ENCODE results near the gene DLX4.

Gene DLX4

GRCh38 chr17:50013079-50013478 lies 44.1 kb downstream of the DLX4 start:
- no peak for DNase-seq (ENCODE audit: low read depth, low spot score)

- no peak for DNase-seq (ENCODE audit: low read depth, low spot score)
Measured at GRCh38 chr17:50014471-50015088, 45.6 kb downstream of the DLX4 start.

GRCh38 chr17:50015146-50015545 lies 46.2 kb downstream of the DLX4 start:
- DNase-seq (ENCODE audit: low read depth, low spot score) = no peak

- DNase-seq (ENCODE audit: low read depth, low spot score) = no peak
Measured at GRCh38 chr17:50018909-50019308, 49.9 kb downstream of the DLX4 start.

- DNase-seq (ENCODE audit: low read depth, low spot score) = no peak
Measured at GRCh38 chr17:50020841-50021599, 52.0 kb downstream of the DLX4 start.

- no peak for DNase-seq (ENCODE audit: low read depth, low spot score)
Measured at GRCh38 chr17:50021681-50022370, 52.8 kb downstream of the DLX4 start.

GRCh38 chr17:50022463-50023130 lies 53.6 kb downstream of the DLX4 start:
- DNase-seq (ENCODE audit: low read depth, low spot score) = no peak

- no peak for DNase-seq (ENCODE audit: low read depth, low spot score)
Measured at GRCh38 chr17:50023520-50023919, 54.5 kb downstream of the DLX4 start.
